HepG2 (cell line): ENCODE results near the gene CDC42BPG. TPM values are rescaled to one million over a fixed set of nuclear protein-coding genes. Genes with fewer than 3 reads are reported as not detected.
A peak's percentile ranks its signal among the peaks of the same experiment; 100 is the strongest.

Experiments
- CBX5 ChIP-seq: sonication (generic); formaldehyde crosslinking; IDR thresholded peaks from 2 replicates; pipeline ENCODE4 v1.4.0; 2020; ENCODE audit warnings: missing genetic modification reagents, borderline replicate concordance
- CREB1 ChIP-seq, 2 experiments: fragments of 450-650 bp in 1 of 2; IDR thresholded peaks; 2 replicates each; pipeline ENCODE4 v1.6.1; 2016 to 2017; ENCODE audit warnings: control low read depth in 1 of 2, mild to moderate bottlenecking in 1 of 2, missing compliant biosample characterization in 1 of 2, missing genetic modification characterization in 1 of 2
- GABPA ChIP-seq, 2 experiments: IDR thresholded peaks; 2 replicates each; pipeline ENCODE4 v1.6.1; 2011 to 2016; ENCODE audit warnings: low read depth in 2 of 2, low read length in 1 of 2, missing biosample characterization in 1 of 2, missing genetic modification characterization in 1 of 2
- GATA4 ChIP-seq: sonication (generic); IDR thresholded peaks from 2 replicates; pipeline ENCODE4 v1.6.1; 2016; ENCODE audit warnings: antibody characterized with exemption, low read depth, borderline replicate concordance
- HDAC1 ChIP-seq: sonication (generic); formaldehyde crosslinking; IDR thresholded peaks from 2 replicates; pipeline ENCODE4 v1.5.1; 2020; ENCODE audit warnings: mild to moderate bottlenecking, missing genetic modification reagents
- IKZF4 ChIP-seq: sonication (generic); formaldehyde crosslinking; IDR thresholded peaks from 2 replicates; pipeline ENCODE4 v1.5.1; 2020; ENCODE audit warnings: borderline replicate concordance, mild to moderate bottlenecking, low read depth, missing genetic modification reagents; ENCODE audit errors: not compliant biosample characterization
- ISL2 ChIP-seq: sonication (generic); formaldehyde crosslinking; IDR thresholded peaks from 2 replicates; pipeline ENCODE4 v1.5.0; 2020; ENCODE audit warnings: missing genetic modification reagents
- KAT7 ChIP-seq: IDR thresholded peaks from 2 replicates; pipeline ENCODE4 v1.6.1; 2018; ENCODE audit warnings: borderline replicate concordance, missing compliant biosample characterization
- KDM2A ChIP-seq: sonication (generic); formaldehyde crosslinking; IDR thresholded peaks from 2 replicates; pipeline ENCODE4 v1.4.0; 2020; ENCODE audit warnings: low read depth, missing genetic modification reagents, borderline replicate concordance
- MIER2 ChIP-seq: IDR thresholded peaks from 2 replicates; pipeline ENCODE4 v1.6.1; 2016; ENCODE audit warnings: missing biosample characterization, missing genetic modification reagents
- TMF1 ChIP-seq: sonication (generic); formaldehyde crosslinking; IDR thresholded peaks from 2 replicates; pipeline ENCODE4 v1.8.1; 2022; ENCODE audit warnings: low read depth, missing genetic modification reagents
- ZNF484 ChIP-seq: sonication (generic); formaldehyde crosslinking; IDR thresholded peaks from 2 replicates; pipeline ENCODE4 v1.5.1; 2020; ENCODE audit warnings: mild to moderate bottlenecking, low read depth, missing genetic modification reagents, borderline replicate concordance
- ZNF747 ChIP-seq: sonication (generic); formaldehyde crosslinking; IDR thresholded peaks from 2 replicates; pipeline ENCODE4 v1.8.1; 2023; ENCODE audit warnings: missing genetic modification reagents, mild to moderate bottlenecking, borderline replicate concordance
- ZNF773 ChIP-seq: sonication (generic); formaldehyde crosslinking; IDR thresholded peaks from 2 replicates; pipeline ENCODE4 v1.4.0; 2020; ENCODE audit warnings: missing genetic modification reagents, borderline replicate concordance
- ZSCAN30 ChIP-seq: sonication (generic); formaldehyde crosslinking; IDR thresholded peaks from 2 replicates; pipeline ENCODE4 v1.5.0; 2020; ENCODE audit warnings: mild to moderate bottlenecking, missing genetic modification reagents
- polyA plus RNA-seq, 8 experiments: library from polyadenylated mRNA; depleted of rRNA in 3 of 8; stranded (reverse) in 7 of 8; unstranded in 1 of 8; fragments of >200 nt; fragmentation: Illumina TruSeq in 4 of 8; extraction: Trizol in 4 of 8; gene quantifications; 2 replicates each; pipeline versions ENCODE4 v1.2.1 to v1.2.3, GENCODE V29; 2011 to 2016; ENCODE audit warnings: low read depth in 4 of 8, missing spikeins in 1 of 8, mixed read lengths in 1 of 8; ENCODE audit not compliant: insufficient read depth in 1 of 8
- total RNA-seq, 5 experiments: library from RNA; depleted of rRNA; stranded (reverse); fragments of >200 nt; fragmentation: Illumina TruSeq; extraction: Trizol; gene quantifications; 2 replicates each; pipeline ENCODE4 v1.2.3, GENCODE V29; 2016; ENCODE audit warnings: low read depth in 1 of 5
- TF ChIP-seq, protein P1 (sequence below): sonication (generic); formaldehyde crosslinking; IDR thresholded peaks from 2 replicates; pipeline ENCODE4 v1.4.0; 2020; ENCODE audit warnings: mild to moderate bottlenecking, missing genetic modification reagents
- TF ChIP-seq, protein P2 (sequence below): sonication (generic); formaldehyde crosslinking; IDR thresholded peaks from 2 replicates; pipeline ENCODE4 v1.8.0; 2022; ENCODE audit warnings: missing genetic modification reagents, mild to moderate bottlenecking, borderline replicate concordance
- TF ChIP-seq, protein P3 (sequence below): sonication (generic); formaldehyde crosslinking; IDR thresholded peaks from 2 replicates; pipeline ENCODE4 v1.5.1; 2020; ENCODE audit warnings: missing genetic modification reagents, mild to moderate bottlenecking, borderline replicate concordance
- TF ChIP-seq, protein P4 (sequence below): sonication (generic); formaldehyde crosslinking; IDR thresholded peaks from 2 replicates; pipeline ENCODE4 v1.4.0; 2020; ENCODE audit warnings: missing genetic modification reagents, borderline replicate concordance

Gene CDC42BPG
- total and polyA plus RNA-seq, 2 of the 13 experiments (the other 11 are each of a cell fraction or from before 2014, with no cell fraction given) = 0.55 to 1.4 TPM

DNA sequence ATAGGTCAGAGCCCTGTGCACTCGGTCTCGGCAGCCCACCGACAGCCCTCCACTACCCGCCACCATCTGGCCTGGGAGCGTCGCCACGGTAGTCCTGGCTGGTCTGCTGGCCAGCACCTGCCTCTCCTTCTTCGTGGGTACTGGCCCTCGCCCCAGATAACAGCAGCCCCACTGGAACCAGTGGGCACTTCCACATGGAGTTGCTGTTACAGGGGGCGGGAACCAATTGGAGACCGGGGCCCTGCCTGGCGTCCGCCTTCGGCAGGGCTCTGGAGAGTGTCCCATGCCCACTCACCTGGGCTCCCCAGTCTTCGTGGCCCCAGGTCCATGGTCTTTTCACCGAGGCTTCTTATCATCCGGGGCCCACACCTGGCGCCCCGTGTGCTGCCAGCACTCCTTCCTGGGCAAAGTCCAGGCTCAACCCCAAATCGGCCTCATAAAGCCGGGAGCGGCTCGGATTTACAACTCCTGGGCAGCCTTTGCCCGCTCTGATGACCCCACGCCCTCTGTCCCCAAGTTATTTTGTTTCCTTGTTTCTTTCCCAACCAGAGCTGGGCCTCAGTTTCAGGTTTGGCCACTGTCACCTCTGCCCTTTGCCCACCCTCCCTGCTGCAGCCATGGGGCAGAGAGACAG lies 46.9 kb upstream of the CDC42BPG start (continued):
- TF ChIP-seq, protein P1, sequence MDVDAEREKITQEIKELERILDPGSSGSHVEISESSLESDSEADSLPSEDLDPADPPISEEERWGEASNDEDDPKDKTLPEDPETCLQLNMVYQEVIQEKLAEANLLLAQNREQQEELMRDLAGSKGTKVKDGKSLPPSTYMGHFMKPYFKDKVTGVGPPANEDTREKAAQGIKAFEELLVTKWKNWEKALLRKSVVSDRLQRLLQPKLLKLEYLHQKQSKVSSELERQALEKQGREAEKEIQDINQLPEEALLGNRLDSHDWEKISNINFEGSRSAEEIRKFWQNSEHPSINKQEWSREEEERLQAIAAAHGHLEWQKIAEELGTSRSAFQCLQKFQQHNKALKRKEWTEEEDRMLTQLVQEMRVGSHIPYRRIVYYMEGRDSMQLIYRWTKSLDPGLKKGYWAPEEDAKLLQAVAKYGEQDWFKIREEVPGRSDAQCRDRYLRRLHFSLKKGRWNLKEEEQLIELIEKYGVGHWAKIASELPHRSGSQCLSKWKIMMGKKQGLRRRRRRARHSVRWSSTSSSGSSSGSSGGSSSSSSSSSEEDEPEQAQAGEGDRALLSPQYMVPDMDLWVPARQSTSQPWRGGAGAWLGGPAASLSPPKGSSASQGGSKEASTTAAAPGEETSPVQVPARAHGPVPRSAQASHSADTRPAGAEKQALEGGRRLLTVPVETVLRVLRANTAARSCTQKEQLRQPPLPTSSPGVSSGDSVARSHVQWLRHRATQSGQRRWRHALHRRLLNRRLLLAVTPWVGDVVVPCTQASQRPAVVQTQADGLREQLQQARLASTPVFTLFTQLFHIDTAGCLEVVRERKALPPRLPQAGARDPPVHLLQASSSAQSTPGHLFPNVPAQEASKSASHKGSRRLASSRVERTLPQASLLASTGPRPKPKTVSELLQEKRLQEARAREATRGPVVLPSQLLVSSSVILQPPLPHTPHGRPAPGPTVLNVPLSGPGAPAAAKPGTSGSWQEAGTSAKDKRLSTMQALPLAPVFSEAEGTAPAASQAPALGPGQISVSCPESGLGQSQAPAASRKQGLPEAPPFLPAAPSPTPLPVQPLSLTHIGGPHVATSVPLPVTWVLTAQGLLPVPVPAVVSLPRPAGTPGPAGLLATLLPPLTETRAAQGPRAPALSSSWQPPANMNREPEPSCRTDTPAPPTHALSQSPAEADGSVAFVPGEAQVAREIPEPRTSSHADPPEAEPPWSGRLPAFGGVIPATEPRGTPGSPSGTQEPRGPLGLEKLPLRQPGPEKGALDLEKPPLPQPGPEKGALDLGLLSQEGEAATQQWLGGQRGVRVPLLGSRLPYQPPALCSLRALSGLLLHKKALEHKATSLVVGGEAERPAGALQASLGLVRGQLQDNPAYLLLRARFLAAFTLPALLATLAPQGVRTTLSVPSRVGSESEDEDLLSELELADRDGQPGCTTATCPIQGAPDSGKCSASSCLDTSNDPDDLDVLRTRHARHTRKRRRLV (CRISPR knock-in tag) = no peak
- TF ChIP-seq, protein P2, sequence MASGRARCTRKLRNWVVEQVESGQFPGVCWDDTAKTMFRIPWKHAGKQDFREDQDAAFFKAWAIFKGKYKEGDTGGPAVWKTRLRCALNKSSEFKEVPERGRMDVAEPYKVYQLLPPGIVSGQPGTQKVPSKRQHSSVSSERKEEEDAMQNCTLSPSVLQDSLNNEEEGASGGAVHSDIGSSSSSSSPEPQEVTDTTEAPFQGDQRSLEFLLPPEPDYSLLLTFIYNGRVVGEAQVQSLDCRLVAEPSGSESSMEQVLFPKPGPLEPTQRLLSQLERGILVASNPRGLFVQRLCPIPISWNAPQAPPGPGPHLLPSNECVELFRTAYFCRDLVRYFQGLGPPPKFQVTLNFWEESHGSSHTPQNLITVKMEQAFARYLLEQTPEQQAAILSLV (CRISPR knock-in tag) = peak; percentile 53; the same call in 1 of the 2 replicates
- TF ChIP-seq GATA4 (no peak), GABPA (IDR thresholded peaks at IDR 0.05; ENCODE audit: low read depth, low read length) (no peak), GABPA (CRISPR knock-in tag; IDR thresholded peaks at IDR 0.05; ENCODE audit: low read depth) (no peak), ZSCAN30 (CRISPR knock-in tag) (no peak), CREB1 (IDR thresholded peaks at IDR 0.05) (no peak), CREB1 (CRISPR knock-in tag; IDR thresholded peaks at IDR 0.05) (no peak), ZNF747 (CRISPR knock-in tag) (no peak), KAT7 (no peak), ZNF773 (CRISPR knock-in tag) (no peak), ISL2 (CRISPR knock-in tag) (peak; percentile 13; the same call in 1 of the 2 replicates), MIER2 (no peak), HDAC1 (CRISPR knock-in tag) (0 out of 2 replicates have a peak, but pooled peaks have one; percentile 12), CBX5 (CRISPR knock-in tag) (no peak), TMF1 (CRISPR knock-in tag) (no peak), IKZF4 (CRISPR knock-in tag) (no peak), ZNF484 (no peak), KDM2A (CRISPR knock-in tag) (no peak)
- TF ChIP-seq, protein P3, sequence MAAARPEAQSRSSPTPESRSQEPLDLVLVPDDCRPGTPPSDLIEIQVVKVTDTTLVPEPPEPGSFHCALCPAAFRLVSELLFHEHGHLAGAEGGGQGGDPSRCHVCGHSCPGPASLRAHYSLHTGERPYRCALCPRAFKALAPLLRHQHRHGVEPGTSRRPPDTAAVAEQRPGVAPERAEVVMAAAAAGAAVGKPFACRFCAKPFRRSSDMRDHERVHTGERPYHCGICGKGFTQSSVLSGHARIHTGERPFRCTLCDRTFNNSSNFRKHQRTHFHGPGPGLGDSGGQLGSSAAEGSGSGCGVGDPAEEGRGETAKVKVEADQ (CRISPR knock-in tag) = no peak
- TF ChIP-seq, protein P4, sequence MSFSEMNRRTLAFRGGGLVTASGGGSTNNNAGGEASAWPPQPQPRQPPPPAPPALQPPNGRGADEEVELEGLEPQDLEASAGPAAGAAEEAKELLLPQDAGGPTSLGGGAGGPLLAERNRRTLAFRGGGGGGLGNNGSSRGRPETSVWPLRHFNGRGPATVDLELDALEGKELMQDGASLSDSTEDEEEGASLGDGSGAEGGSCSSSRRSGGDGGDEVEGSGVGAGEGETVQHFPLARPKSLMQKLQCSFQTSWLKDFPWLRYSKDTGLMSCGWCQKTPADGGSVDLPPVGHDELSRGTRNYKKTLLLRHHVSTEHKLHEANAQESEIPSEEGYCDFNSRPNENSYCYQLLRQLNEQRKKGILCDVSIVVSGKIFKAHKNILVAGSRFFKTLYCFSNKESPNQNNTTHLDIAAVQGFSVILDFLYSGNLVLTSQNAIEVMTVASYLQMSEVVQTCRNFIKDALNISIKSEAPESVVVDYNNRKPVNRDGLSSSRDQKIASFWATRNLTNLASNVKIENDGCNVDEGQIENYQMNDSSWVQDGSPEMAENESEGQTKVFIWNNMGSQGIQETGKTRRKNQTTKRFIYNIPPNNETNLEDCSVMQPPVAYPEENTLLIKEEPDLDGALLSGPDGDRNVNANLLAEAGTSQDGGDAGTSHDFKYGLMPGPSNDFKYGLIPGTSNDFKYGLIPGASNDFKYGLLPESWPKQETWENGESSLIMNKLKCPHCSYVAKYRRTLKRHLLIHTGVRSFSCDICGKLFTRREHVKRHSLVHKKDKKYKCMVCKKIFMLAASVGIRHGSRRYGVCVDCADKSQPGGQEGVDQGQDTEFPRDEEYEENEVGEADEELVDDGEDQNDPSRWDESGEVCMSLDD (CRISPR knock-in tag) = 0 out of 2 replicates have a peak, but pooled peaks have one; percentile 32
